Ishikawa (cell line): ENCODE results near the gene CACNA2D2.
A peak's percentile ranks its signal among the peaks of the same experiment; 100 is the strongest.

ENCODE experiments used
- CEBPB ChIP-seq: IDR thresholded peaks from 2 replicates; pipeline ENCODE4 v1.6.1; 2012
- CREB1 ChIP-seq: IDR thresholded peaks from 2 replicates; pipeline ENCODE4 v1.6.1; 2012; ENCODE audit warnings: low read depth
- EGR1 ChIP-seq: IDR thresholded peaks from 2 replicates; pipeline ENCODE4 v1.6.1; 2012
- EP300 ChIP-seq: IDR thresholded peaks from 2 replicates; pipeline ENCODE4 v1.6.1; 2012; ENCODE audit warnings: borderline replicate concordance
- FOXM1 ChIP-seq: IDR thresholded peaks from 2 replicates; pipeline ENCODE4 v1.6.1; 2012; ENCODE audit warnings: low read depth, borderline replicate concordance
- NFIC ChIP-seq: IDR thresholded peaks from 2 replicates; pipeline ENCODE4 v1.6.1; 2012
- RAD21 ChIP-seq: IDR thresholded peaks from 2 replicates; pipeline ENCODE4 v1.6.1; 2012; ENCODE audit warnings: low read depth
- TAF1 ChIP-seq: IDR thresholded peaks from 2 replicates; pipeline ENCODE4 v1.6.1; 2012; ENCODE audit warnings: low read depth, mild to moderate bottlenecking
- TCF12 ChIP-seq: IDR thresholded peaks from 2 replicates; pipeline ENCODE4 v1.6.1; 2012; ENCODE audit warnings: low read depth
- TEAD4 ChIP-seq: IDR thresholded peaks from 2 replicates; pipeline ENCODE4 v1.6.1; 2012
- USF1 ChIP-seq: IDR thresholded peaks from 2 replicates; pipeline ENCODE4 v1.6.1; 2012
- YY1 ChIP-seq: IDR thresholded peaks from 2 replicates; pipeline ENCODE4 v1.6.1; 2012; ENCODE audit warnings: low read depth
- ZBTB7A ChIP-seq: IDR thresholded peaks from 2 replicates; pipeline ENCODE4 v1.6.1; 2012; ENCODE audit warnings: low read depth
- TF ChIP-seq, protein P1 (sequence below): IDR thresholded peaks from 2 replicates; pipeline ENCODE4 v1.6.1; 2012; ENCODE audit warnings: low read depth, mild to moderate bottlenecking
- TF ChIP-seq, protein P2 (sequence below): IDR thresholded peaks from 2 replicates; pipeline ENCODE4 v1.6.1; 2012

Gene CACNA2D2

DNA sequence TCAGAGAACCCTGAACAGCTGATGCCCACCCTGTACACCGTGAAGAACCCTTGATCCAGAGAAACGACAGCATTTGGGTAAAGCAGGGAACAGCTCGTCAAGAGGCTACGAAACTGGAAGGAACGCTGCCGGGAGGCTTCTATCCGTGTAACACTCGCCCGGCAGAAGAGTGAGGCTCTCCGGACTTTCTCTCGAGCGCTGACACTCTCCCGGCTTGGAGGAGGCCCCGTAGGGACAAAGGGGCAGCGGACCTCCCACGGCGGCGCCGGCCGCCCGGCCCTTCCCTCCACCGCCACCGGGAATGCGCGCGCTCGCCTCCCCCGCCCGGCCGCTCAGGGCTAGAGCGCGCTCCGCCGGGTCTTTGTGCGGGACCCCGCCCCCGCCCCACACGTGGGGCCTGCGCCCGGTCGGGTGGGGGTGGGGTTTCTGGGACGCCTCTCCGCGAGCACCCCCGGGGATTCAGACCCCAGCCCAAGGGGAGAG, 182.5 kb downstream of the CACNA2D2 start:
- TF ChIP-seq USF1 (peak; percentile 73), TAF1 (no peak; the same call in 1 of the 2 replicates), EGR1 (peak; percentile 15; the same call in 1 of the 2 replicates), TCF12 (no peak), FOXM1 (no peak), ZBTB7A (peak; percentile 89)
- TF ChIP-seq, protein P1, sequence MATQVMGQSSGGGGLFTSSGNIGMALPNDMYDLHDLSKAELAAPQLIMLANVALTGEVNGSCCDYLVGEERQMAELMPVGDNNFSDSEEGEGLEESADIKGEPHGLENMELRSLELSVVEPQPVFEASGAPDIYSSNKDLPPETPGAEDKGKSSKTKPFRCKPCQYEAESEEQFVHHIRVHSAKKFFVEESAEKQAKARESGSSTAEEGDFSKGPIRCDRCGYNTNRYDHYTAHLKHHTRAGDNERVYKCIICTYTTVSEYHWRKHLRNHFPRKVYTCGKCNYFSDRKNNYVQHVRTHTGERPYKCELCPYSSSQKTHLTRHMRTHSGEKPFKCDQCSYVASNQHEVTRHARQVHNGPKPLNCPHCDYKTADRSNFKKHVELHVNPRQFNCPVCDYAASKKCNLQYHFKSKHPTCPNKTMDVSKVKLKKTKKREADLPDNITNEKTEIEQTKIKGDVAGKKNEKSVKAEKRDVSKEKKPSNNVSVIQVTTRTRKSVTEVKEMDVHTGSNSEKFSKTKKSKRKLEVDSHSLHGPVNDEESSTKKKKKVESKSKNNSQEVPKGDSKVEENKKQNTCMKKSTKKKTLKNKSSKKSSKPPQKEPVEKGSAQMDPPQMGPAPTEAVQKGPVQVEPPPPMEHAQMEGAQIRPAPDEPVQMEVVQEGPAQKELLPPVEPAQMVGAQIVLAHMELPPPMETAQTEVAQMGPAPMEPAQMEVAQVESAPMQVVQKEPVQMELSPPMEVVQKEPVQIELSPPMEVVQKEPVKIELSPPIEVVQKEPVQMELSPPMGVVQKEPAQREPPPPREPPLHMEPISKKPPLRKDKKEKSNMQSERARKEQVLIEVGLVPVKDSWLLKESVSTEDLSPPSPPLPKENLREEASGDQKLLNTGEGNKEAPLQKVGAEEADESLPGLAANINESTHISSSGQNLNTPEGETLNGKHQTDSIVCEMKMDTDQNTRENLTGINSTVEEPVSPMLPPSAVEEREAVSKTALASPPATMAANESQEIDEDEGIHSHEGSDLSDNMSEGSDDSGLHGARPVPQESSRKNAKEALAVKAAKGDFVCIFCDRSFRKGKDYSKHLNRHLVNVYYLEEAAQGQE = no peak
- TF ChIP-seq, protein P2, sequence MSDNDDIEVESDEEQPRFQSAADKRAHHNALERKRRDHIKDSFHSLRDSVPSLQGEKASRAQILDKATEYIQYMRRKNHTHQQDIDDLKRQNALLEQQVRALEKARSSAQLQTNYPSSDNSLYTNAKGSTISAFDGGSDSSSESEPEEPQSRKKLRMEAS = no peak; the same call in 1 of the 2 replicates

DNA sequence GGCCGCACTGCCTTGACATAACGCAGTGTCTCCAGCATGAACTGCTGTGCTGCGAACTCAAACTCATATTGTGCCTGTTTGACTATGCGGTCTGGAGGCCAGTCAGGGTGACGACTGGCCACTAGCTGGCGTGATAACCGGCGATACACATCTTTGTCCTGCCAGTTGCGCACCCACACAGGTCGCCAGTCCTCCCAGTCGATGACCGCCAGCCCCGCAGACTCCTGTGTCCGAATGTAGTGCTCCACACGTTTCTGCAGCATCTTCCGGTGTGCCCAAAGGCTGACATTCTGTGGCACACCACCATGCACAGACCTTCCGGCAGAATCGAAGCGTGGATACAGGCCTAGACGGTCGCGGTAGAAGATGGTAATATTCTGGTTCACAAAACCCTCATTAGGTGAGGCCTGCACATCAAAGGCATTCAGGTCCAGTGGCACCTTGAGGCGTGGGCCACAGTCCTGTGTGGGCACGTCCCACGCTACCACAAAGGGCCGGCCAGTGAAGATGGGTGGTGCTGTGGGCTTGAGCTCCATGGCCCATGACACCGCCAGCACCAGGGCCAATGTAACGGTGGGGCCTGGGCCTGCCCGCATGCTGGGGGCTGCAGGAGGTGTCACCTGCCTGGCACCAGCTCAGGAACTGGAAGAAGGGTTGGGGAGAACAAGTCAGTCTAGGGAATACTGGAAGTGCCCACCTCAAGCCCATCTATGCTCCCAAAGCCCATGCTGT, 183.4 kb downstream of the CACNA2D2 start:
- TF ChIP-seq NFIC = no peak
- TF ChIP-seq FOXM1 = no peak
- no peak for TF ChIP-seq YY1
- no peak for TF ChIP-seq CREB1
- TF ChIP-seq TEAD4 = no peak
- no peak for TF ChIP-seq RAD21
- TF ChIP-seq TCF12 = no peak
- no peak for TF ChIP-seq USF1
- TF ChIP-seq EGR1 = no peak
- TF ChIP-seq EP300 = no peak
- TF ChIP-seq ZBTB7A = no peak
- TF ChIP-seq, protein P2 = no peak
- TF ChIP-seq TAF1 = no peak
- TF ChIP-seq CEBPB = no peak

DNA sequence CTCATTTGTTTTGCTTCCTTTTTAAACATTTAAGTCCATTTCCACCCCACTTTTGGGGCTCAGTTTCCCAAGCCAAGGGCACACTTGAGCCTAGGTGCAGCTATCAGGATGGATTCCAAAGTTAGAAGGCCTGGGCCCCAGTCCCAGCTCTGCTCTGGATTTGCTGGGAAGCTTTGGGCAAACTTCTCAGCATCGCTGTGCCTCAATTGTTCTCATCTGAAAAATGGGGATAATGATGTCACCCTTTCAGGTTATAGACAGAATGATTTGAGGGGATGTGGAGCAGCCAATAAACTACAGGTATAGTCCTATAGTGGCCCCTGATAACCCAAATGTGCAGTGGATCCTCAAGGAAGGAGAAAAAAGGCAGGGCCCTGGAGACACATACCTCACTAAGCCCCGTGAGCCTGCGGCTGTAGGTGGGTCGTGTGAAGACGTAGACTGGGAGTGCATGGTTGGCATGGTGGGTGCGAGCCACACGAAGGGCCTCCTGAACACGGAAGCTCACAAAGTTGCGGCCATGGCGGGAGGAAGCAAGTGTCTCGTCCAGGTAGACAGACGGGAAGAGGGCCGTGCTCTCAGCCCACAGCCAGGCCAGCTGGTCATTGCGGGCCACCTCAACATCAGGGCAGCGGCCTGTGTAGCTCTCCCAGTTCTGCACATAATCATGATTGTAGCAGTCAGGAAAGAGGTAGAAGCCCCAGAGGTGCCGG, 184.1 kb downstream of the CACNA2D2 start:
- TF ChIP-seq ZBTB7A (no peak), TEAD4 (no peak), YY1 (no peak), CEBPB (no peak), TAF1 (no peak), CREB1 (no peak), FOXM1 (no peak), EGR1 (no peak), EP300 (no peak), USF1 (no peak), NFIC (no peak), RAD21 (no peak)
- TF ChIP-seq, protein P2 = no peak
- TF ChIP-seq, protein P1 = no peak

DNA sequence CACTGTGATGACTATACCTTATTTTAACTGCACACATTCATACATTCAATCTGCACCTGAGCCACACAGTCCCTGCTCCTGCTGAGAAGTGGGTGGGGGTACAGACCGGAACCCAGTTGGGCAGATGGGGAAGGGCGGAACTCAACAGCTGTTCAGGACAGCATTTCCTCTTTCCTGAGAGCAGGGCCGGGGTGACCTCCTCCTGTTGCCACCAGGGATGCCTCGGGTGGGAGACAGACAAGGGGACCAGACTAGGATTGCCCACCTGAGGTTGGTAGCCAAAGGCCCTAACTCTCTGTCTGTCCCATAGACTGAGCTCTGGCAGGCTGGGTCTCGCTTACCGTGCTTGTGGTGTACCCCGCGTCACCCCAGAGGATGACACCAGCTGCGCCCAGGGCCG, 184.8 kb downstream of the CACNA2D2 start:
- TF ChIP-seq RAD21 = no peak

DNA sequence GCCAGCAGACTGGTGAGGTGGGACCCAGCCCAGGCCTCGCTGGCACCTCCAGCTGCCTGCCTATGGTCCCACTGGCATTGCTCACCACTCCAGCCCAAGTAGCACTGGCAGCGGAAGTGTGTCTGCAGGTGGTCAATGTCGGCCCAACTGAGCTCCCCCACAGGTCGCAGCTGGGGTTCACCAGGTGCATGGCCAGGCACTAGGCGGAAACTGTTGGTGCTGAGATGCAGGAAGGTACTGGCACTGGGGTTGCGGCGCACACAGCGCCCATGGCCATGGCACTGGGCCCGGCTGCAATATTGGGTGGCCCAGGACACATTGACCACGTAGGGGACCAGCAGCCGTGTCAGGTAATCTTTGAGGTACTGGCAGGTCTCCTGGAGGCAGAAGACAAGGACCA, 185.3 kb downstream of the CACNA2D2 start:
- TF ChIP-seq EP300 (no peak), NFIC (no peak), FOXM1 (no peak), TEAD4 (no peak), TAF1 (no peak), EGR1 (no peak), USF1 (no peak), CEBPB (no peak), RAD21 (no peak)
- TF ChIP-seq, protein P1 = no peak
- TF ChIP-seq, protein P2 = no peak
